Smooth muscle cell (in vitro differentiated cells): ENCODE data around the gene FLYWCH1. TPM values are rescaled to one million over a fixed set of nuclear protein-coding genes. Genes with fewer than 3 reads are reported as not detected.

Source experiments
- DNase-seq: peaks from one replicate; lab custom pipeline; 2025; ENCODE audit not compliant: unreplicated experiment; lab: John Stamatoyannopoulos, UW
- H2AFZ ChIP-seq: fragments of 200-600 bp; sonication (generic); 2 replicates; pipeline ENCODE4 v1.6.0; 2016; ENCODE audit warnings: antibody characterized with exemption, low read depth, mild to moderate bottlenecking
- H3F3A ChIP-seq: fragments of 200-600 bp; sonication (generic); 2 replicates; pipeline ENCODE4 v1.6.0; 2017; ENCODE audit warnings: antibody characterized with exemption, low read depth
- H3K27ac ChIP-seq: fragments of 200-600 bp; sonication (generic); 2 replicates; pipeline ENCODE4 v1.5.1; 2016; ENCODE audit warnings: low read depth, mild to moderate bottlenecking
- H3K27me3 ChIP-seq: fragments of 200-600 bp; sonication (generic); 2 replicates; pipeline ENCODE4 v1.6.1; 2016; ENCODE audit warnings: low read depth, mild to moderate bottlenecking
- H3K36me3 ChIP-seq: fragments of 200-600 bp; sonication (generic); 2 replicates; pipeline ENCODE4 v1.5.1; 2016; ENCODE audit warnings: low read depth
- H3K4me1 ChIP-seq: fragments of 200-600 bp; sonication (generic); 2 replicates; pipeline ENCODE4 v1.5.1; 2016; ENCODE audit warnings: low read depth
- H3K4me2 ChIP-seq: fragments of 200-600 bp; sonication (generic); 2 replicates; pipeline ENCODE4 v1.6.0; 2016; ENCODE audit warnings: mild to moderate bottlenecking
- H3K4me3 ChIP-seq: fragments of 200-600 bp; sonication (generic); 2 replicates; pipeline ENCODE4 v1.5.1; 2016; ENCODE audit warnings: mild to moderate bottlenecking
- H3K79me2 ChIP-seq: fragments of 200-600 bp; sonication (generic); 2 replicates; pipeline ENCODE4 v1.6.0; 2016; ENCODE audit warnings: low read depth, mild to moderate bottlenecking
- H3K9ac ChIP-seq: fragments of 200-600 bp; sonication (generic); 2 replicates; pipeline ENCODE4 v1.6.0; 2016; ENCODE audit warnings: low read depth
- H3K9me3 ChIP-seq: fragments of 200-600 bp; sonication (generic); replicated peaks from 2 replicates; pipeline ENCODE4 v1.5.1; 2016; ENCODE audit warnings: low read depth
- H4K20me1 ChIP-seq: fragments of 200-600 bp; sonication (generic); 2 replicates; pipeline ENCODE4 v1.6.0; 2016; ENCODE audit warnings: low read depth
- WGBS: methylation state at CpG from one replicate; pipeline ENCODE4 v1.1.7; 2016; ENCODE audit warnings: low lambda C conversion rate; 5-methylcytosine and 5-hydroxymethylcytosine counted together
- polyA plus RNA-seq: library from polyadenylated mRNA; unstranded; fragments of >200 nt; fragmentation: Nextera tagmentation; extraction: Ambion mirVana; gene quantifications from 2 replicates; pipeline ENCODE4 v1.2.1, GENCODE V29; 2016
- total RNA-seq: library from RNA; depleted of rRNA; stranded (reverse); fragments of >200 nt; gene quantifications from 2 replicates; pipeline ENCODE4 v1.2.3, GENCODE V29; 2014
- TF ChIP-seq, protein P1 (sequence below): fragments of 200-600 bp; sonication (generic); IDR thresholded peaks from 2 replicates; pipeline ENCODE4 v1.5.1; 2017; ENCODE audit warnings: borderline replicate concordance, mild to moderate bottlenecking, antibody characterized with exemption; ENCODE audit not compliant: insufficient read depth, poor library complexity, severe bottlenecking

The FLYWCH1 gene
- total and polyA plus RNA-seq, 2 experiments from 2014 or later: 13.5 to 26.0 TPM

DNA sequence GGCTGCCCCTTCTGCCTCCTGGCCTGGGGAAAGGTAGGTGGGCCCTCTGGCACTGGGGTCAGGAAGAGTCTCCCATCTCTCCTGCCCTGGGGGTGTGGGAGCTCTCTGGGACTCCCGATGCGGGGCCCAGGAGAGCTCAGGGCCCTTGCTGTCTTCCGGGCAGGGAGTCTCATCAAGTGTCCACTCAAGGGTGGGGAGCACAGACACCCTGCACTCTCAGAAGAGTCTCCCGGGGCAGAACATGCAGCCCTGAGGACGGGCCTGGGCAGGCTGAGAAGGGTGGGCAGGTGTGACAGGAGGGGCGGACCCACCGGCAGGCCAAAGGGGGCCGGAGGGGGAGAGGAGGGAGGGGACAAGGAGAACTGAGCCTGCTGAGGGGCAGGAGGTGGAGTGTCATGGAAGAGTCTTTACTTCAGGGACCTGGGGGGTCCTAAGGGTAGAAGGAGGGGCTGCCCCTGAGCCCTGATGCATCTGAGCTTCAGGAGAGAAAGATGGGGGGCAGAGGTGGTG lies 76.9 kb downstream of the FLYWCH1 start:
- Histone ChIP-seq H3F3A (no peaks in the 10 kb centered on the region), H2AFZ (no peak overlapping the region)

GRCh38 chr16:2990891-2991290 lies 79.2 kb downstream of the FLYWCH1 start:
- TF ChIP-seq, protein P1, sequence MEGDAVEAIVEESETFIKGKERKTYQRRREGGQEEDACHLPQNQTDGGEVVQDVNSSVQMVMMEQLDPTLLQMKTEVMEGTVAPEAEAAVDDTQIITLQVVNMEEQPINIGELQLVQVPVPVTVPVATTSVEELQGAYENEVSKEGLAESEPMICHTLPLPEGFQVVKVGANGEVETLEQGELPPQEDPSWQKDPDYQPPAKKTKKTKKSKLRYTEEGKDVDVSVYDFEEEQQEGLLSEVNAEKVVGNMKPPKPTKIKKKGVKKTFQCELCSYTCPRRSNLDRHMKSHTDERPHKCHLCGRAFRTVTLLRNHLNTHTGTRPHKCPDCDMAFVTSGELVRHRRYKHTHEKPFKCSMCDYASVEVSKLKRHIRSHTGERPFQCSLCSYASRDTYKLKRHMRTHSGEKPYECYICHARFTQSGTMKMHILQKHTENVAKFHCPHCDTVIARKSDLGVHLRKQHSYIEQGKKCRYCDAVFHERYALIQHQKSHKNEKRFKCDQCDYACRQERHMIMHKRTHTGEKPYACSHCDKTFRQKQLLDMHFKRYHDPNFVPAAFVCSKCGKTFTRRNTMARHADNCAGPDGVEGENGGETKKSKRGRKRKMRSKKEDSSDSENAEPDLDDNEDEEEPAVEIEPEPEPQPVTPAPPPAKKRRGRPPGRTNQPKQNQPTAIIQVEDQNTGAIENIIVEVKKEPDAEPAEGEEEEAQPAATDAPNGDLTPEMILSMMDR: no peak
- no peak for DNase-seq
- no peaks in the 10 kb centered on the region for H3K27me3 ChIP-seq
- H3K4me1 ChIP-seq: no peaks in the 10 kb centered on the region
- no peak overlapping the region for H2AFZ ChIP-seq
- H3K79me2 ChIP-seq: no peaks in the 10 kb centered on the region
- no peak overlapping the region for H3K9ac ChIP-seq
- no peak overlapping the region for H3K4me2 ChIP-seq
- no peaks in the 10 kb centered on the region for H3K9me3 ChIP-seq
- no peaks in the 10 kb centered on the region for H3K36me3 ChIP-seq
- H3F3A ChIP-seq: no peaks in the 10 kb centered on the region
- H4K20me1 ChIP-seq: no peaks in the 10 kb centered on the region
- H3K4me3 ChIP-seq: no peak overlapping the region
- 61% methylated on average over 10 of the region's 10 CpGs for WGBS
- H3K27ac ChIP-seq: no peak overlapping the region

More for the DNA sequence above, 76.9 kb downstream of the FLYWCH1 start:
- H4K20me1 ChIP-seq: no peaks in the 10 kb centered on the region
- DNase-seq: no peak
- no peaks in the 10 kb centered on the region for H3K27me3 ChIP-seq
- H3K9me3 ChIP-seq: no peaks in the 10 kb centered on the region
- H3K36me3 ChIP-seq: no peaks in the 10 kb centered on the region
- 76% methylated on average over 3 of the region's 8 CpGs for WGBS
- no peaks in the 10 kb centered on the region for H3K79me2 ChIP-seq
- no peak overlapping the region for H3K27ac ChIP-seq
- H3K4me2 ChIP-seq: no peak overlapping the region
- H3K9ac ChIP-seq: no peak overlapping the region
- TF ChIP-seq, protein P1: no peak
- H3K4me1 ChIP-seq: no peaks in the 10 kb centered on the region
- H3K4me3 ChIP-seq: no peak overlapping the region

- H3K27me3 ChIP-seq: no peaks in the 10 kb centered on the region
- DNase-seq: no peak
- no peaks in the 10 kb centered on the region for H3K36me3 ChIP-seq
- H3K4me1 ChIP-seq: no peaks in the 10 kb centered on the region
- no peak overlapping the region for H3K9ac ChIP-seq
- TF ChIP-seq, protein P1: no peak
- H3K79me2 ChIP-seq: no peaks in the 10 kb centered on the region
- H3K4me3 ChIP-seq: no peak overlapping the region
- no peaks in the 10 kb centered on the region for H3F3A ChIP-seq
- H3K9me3 ChIP-seq: no peaks in the 10 kb centered on the region
- no peaks in the 10 kb centered on the region for H4K20me1 ChIP-seq
- no peak overlapping the region for H3K4me2 ChIP-seq
- WGBS: 88% methylated on average over 12 of the region's 12 CpGs
- H2AFZ ChIP-seq: no peak overlapping the region
- no peak overlapping the region for H3K27ac ChIP-seq
Measured at GRCh38 chr16:2991566-2992261, 80.0 kb downstream of the FLYWCH1 start.
